OCI-LY3 (cell line): Measurements from ENCODE around the gene MED16.

ENCODE experiments used
- CTCF ChIP-seq: fragments of 200-600, 300-600 bp; sonication (generic); IDR thresholded peaks from 2 replicates; pipeline ENCODE4 v1.5.1; 2014; ENCODE audit warnings: antibody characterized with exemption, low read length, low read depth
- EZH2phosphoT487 ChIP-seq: fragments of 200-600 bp; shearing (Covaris generic); IDR thresholded peaks from 2 replicates; pipeline ENCODE4 v1.6.1; 2018; ENCODE audit warnings: antibody characterized with exemption, mixed run types, low read depth

GRCh38 chr19:882871-883497, 10.0 kb downstream of the MED16 start:
- no peak for TF ChIP-seq CTCF
- no peak for TF ChIP-seq EZH2phosphoT487
